Tibial nerve (tissue), 4 donors: Measurements from ENCODE around the gene ATP1B1. TPM values are rescaled to one million over a fixed set of nuclear protein-coding genes. Genes with fewer than 3 reads are reported as not detected.

Experiments used
- DNase-seq, 2 donors: peaks; one replicate each; pipeline ENCODE4 v3.0.0-alpha.2; 2019; ENCODE audit warnings: low spot score in 2 of 2
- H3K27ac ChIP-seq, 4 donors: fragments of 200-600 bp; sonication (generic) in 3 of 4; one replicate each; pipeline ENCODE4 v1.5.1; 2017 to 2019; ENCODE audit warnings: mild to moderate bottlenecking in 1 of 4
- H3K27me3 ChIP-seq, 2 donors: fragments of 200-600 bp; sonication (generic) in 1 of 2; one replicate each; pipeline versions ENCODE4 v1.5.1 to v1.6.0; 2017 to 2019
- H3K36me3 ChIP-seq, 3 donors: fragments of 200-600 bp; sonication (generic); one replicate each; pipeline ENCODE4 v1.5.1; 2018 to 2019
- H3K4me1 ChIP-seq, 4 donors: fragments of 200-600 bp; sonication (generic) in 3 of 4; one replicate each; pipeline ENCODE4 v1.5.1; 2017 to 2019
- H3K4me3 ChIP-seq, 4 donors: fragments of 200-600 bp; sonication (generic) in 3 of 4; one replicate each; pipeline ENCODE4 v1.5.1; 2017 to 2019; ENCODE audit warnings: mild to moderate bottlenecking in 1 of 4, moderate library complexity in 1 of 4
- H3K9me3 ChIP-seq, 4 donors: fragments of 200-600 bp; sonication (generic) in 3 of 4; one replicate each; pipeline ENCODE4 v1.5.1; 2017 to 2019
- EP300 ChIP-seq, 2 donors: sonication (generic); formaldehyde crosslinking; IDR thresholded peaks; one replicate each; pipeline ENCODE4 v1.6.1; 2017; ENCODE audit warnings: antibody characterized with exemption in 2 of 2, mild to moderate bottlenecking in 1 of 2
- POLR2A ChIP-seq, 2 donors: fragments of 450-650 bp; IDR thresholded peaks; one replicate each; pipeline ENCODE4 v1.6.1; 2017; ENCODE audit warnings: antibody characterized with exemption in 2 of 2, mild to moderate bottlenecking in 2 of 2, moderate library complexity in 2 of 2
- WGBS, 2 donors: methylation state at CpG; one replicate each; pipeline ENCODE4 v1.1.5; 2018; 5-methylcytosine and 5-hydroxymethylcytosine counted together
- total RNA-seq, 4 donors: library from RNA; depleted of rRNA; stranded (reverse); fragments of >200 nt; gene quantifications; one replicate each; pipeline ENCODE4 v1.1.0, GENCODE V29; 2016
- TF ChIP-seq, protein P1 (sequence below), 5 experiments: fragments of 200-600 bp in 3 of 5; fragments of 450-650 bp in 2 of 5; sonication (generic) in 3 of 5; IDR thresholded peaks; one replicate each; pipeline ENCODE4 v1.5.1; 2016 to 2019; ENCODE audit warnings: antibody characterized with exemption in 5 of 5, mild to moderate bottlenecking in 3 of 5, moderate library complexity in 2 of 5

The ATP1B1 gene
- total RNA-seq, 4 donors from 2014 or later: 6.0 to 21.9 (median 12.2) TPM

DNA sequence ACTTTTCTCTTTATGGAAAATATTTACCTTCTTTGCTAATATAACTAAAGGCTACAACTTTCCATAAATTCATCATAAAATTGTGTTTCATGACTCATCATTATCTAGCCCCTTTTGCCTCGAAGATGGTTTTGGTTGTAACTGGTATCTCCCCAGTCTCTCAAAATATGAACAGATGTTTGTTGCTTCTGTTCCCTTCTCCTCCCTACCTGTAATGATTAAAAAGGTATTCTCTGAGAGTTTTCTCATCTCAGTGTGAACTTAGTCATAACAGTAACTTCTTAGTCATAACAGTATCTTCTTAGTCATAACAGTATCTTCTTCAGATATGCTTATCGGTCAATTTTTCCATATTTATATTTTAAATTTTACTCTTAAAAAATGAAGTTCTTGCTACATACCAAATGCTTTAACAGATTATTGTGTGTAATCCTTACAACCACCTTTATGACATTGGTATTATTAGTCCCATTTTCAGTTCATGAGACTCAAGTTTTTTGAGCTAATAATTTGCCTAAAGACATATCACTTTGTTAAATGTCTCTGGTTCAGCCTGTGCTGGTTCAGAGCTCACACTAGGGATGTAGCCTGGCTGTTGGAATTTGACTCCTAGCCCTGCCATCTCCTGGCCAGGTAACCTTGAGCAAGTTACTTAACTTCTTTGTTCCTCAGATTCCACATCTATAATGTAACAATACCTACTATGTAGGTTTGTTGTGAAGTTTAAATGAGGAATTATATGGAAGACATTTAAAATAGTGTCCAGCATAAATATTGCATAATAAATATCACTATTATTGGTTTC lies 32.6 kb downstream of the ATP1B1 start:
- Histone ChIP-seq H3K36me3 (no peaks in the 10 kb centered on the region), H3K27ac (no peak overlapping the region), H3K4me3 (no peak overlapping the region), H3K4me1 (no peaks in the 10 kb centered on the region), H3K27me3 (no peaks in the 10 kb centered on the region), H3K9me3 (no peaks in the 10 kb centered on the region)
- DNase-seq: no peak
- WGBS, 2 donors: 89 to 94% methylated on average over 2 of the region's 2 CpGs
- TF ChIP-seq, protein P1, sequence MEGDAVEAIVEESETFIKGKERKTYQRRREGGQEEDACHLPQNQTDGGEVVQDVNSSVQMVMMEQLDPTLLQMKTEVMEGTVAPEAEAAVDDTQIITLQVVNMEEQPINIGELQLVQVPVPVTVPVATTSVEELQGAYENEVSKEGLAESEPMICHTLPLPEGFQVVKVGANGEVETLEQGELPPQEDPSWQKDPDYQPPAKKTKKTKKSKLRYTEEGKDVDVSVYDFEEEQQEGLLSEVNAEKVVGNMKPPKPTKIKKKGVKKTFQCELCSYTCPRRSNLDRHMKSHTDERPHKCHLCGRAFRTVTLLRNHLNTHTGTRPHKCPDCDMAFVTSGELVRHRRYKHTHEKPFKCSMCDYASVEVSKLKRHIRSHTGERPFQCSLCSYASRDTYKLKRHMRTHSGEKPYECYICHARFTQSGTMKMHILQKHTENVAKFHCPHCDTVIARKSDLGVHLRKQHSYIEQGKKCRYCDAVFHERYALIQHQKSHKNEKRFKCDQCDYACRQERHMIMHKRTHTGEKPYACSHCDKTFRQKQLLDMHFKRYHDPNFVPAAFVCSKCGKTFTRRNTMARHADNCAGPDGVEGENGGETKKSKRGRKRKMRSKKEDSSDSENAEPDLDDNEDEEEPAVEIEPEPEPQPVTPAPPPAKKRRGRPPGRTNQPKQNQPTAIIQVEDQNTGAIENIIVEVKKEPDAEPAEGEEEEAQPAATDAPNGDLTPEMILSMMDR (IDR thresholded peaks at IDR 0.05): no peak
- TF ChIP-seq EP300 (IDR thresholded peaks at IDR 0.05) (no peak), POLR2A (IDR thresholded peaks at IDR 0.05) (no peak)

DNA sequence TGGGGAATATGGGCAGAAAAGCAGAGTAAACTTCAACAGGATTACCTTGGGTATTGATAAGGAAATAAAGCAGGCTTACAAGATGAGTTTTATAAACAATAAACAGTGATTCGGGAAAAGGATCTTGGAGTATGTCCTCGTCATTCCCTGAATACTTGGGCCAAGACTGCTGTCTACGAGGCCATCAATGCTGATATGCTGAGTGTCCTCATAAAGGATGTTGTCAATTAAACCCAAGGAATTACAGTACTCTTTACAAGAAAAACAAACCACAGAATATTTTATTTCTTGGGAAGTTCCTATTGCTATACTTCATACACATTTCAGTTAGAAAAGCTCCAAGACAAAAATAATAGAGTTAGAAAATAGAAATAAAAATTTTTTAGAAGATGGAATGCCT lies 34.9 kb downstream of the ATP1B1 start:
- Histone ChIP-seq H3K9me3 (no peaks in the 10 kb centered on the region), H3K4me3 (no peak overlapping the region), H3K27me3 (no peaks in the 10 kb centered on the region), H3K27ac (no peak overlapping the region), H3K4me1 (peaks cover 0 to 4% (median 0%) of the 10 kb centered on the region in 4 donors), H3K36me3 (no peaks in the 10 kb centered on the region)
- TF ChIP-seq, protein P1 (IDR thresholded peaks at IDR 0.05): no peak
- no peak for TF ChIP-seq EP300 (IDR thresholded peaks at IDR 0.05)
- no peak for TF ChIP-seq POLR2A (IDR thresholded peaks at IDR 0.05)
- no peak for DNase-seq
- WGBS, 2 donors: 81% methylated on average over 3 of the region's 3 CpGs

DNA sequence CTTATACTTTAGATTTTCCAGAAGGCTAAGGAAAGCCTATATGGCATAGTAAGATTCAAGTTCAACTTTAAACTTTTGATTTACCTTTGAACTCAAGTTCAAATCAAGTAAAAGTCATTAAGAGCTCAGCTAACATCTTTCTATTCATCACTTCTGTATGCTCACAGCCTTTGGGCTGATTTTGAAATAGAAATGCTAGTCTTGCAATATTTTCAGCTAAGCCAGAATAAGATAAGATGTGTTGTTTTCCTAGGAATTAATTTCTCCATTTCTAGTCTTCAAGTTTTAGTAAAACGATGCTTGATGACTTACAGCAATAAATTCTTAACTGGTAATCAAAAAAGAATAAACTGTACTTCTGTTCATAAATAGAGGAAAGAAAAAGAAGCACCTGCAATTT lies 35.6 kb downstream of the ATP1B1 start:
- 0 to 40% methylated on average over 1 of the region's 1 CpG for WGBS, 2 donors
- H3K4me3 ChIP-seq: no peak overlapping the region
- H3K4me1 ChIP-seq: peaks cover 0 to 4% (median 0%) of the 10 kb centered on the region in 4 donors
- no peaks in the 10 kb centered on the region for H3K36me3 ChIP-seq
- no peak overlapping the region for H3K27ac ChIP-seq
- no peak for DNase-seq
- no peaks in the 10 kb centered on the region for H3K9me3 ChIP-seq
- H3K27me3 ChIP-seq: no peaks in the 10 kb centered on the region
- TF ChIP-seq EP300 (IDR thresholded peaks at IDR 0.05) (no peak), POLR2A (IDR thresholded peaks at IDR 0.05) (no peak)
- TF ChIP-seq, protein P1 (IDR thresholded peaks at IDR 0.05): no peak

DNA sequence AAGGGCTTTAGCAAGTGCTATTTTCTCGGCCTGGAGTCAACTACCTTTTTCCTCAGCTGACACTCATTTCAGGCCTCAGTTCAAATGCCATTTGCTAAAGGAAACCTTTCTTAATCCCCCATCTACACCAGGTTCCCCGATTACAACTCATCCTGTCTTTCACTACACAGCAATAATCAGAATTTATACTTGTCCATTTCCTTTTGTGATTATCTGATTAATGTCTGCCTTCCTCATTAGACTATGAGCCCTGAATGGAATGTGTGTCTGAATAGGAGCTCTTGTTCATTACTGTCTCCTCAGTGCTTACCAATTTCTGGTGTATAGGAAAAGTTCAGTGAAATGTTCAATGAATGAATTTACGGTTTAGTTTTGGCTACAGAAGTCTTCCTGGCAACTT lies 36.9 kb downstream of the ATP1B1 start:
- TF ChIP-seq, protein P1 (IDR thresholded peaks at IDR 0.05): no peak
- TF ChIP-seq POLR2A (IDR thresholded peaks at IDR 0.05) (no peak), EP300 (IDR thresholded peaks at IDR 0.05) (no peak)
- Histone ChIP-seq H3K4me1 (peaks cover 0 to 4% (median 0%) of the 10 kb centered on the region in 4 donors), H3K27ac (no peak overlapping the region), H3K9me3 (no peaks in the 10 kb centered on the region), H3K4me3 (no peak overlapping the region), H3K27me3 (no peaks in the 10 kb centered on the region), H3K36me3 (no peaks in the 10 kb centered on the region)
- WGBS, 2 donors: 78 to 82% methylated on average over 3 of the region's 3 CpGs
- no peak for DNase-seq

DNA sequence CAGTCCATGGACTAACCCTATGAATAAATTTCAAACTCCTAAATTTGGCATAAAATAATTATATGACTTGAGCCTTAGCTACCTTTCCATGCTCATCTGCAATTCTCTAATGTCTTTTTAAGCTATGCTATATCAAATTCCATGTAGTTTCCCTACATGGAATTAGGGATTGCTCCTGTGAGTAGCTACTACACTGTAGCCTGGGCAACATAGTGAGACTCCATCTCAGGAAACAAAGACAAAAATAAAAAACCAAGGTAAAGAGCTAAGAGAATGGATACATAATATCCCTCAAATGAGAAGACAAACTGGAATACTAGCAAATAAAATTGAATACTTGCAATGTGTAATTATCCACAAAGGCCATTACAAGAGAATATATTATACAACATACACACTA lies 37.5 kb downstream of the ATP1B1 start:
- Histone ChIP-seq H3K4me3 (no peak overlapping the region), H3K9me3 (no peaks in the 10 kb centered on the region), H3K36me3 (no peaks in the 10 kb centered on the region), H3K4me1 (peaks cover 0 to 4% (median 0%) of the 10 kb centered on the region in 4 donors), H3K27ac (no peak overlapping the region), H3K27me3 (no peaks in the 10 kb centered on the region)
- no peak for DNase-seq
- TF ChIP-seq POLR2A (IDR thresholded peaks at IDR 0.05): no peak
- TF ChIP-seq EP300 (IDR thresholded peaks at IDR 0.05): no peak
- TF ChIP-seq, protein P1 (IDR thresholded peaks at IDR 0.05): no peak
